Left lung (tissue), 10 donors: ENCODE data around the gene PCYOX1L. TPM values are rescaled to one million over a fixed set of nuclear protein-coding genes. Genes with fewer than 3 reads are reported as not detected.

Source experiments
- ATAC-seq: fragments of 200-7000 bp; cut with Tn5 transposase; one replicate; pipeline ENCODE4 v1.9.1; 2020; ENCODE audit warnings: moderate library complexity
- DNase-seq, 4 donors: peaks; one replicate each; pipeline ENCODE4 v3.0.0-alpha.2; 2013 to 2020
- H3K27ac ChIP-seq, 2 donors: fragments of 200-600 bp; sonication (generic) in 1 of 2; one replicate each; pipeline versions ENCODE4 v1.5.0 to v1.8.0; 2020 to 2021
- H3K27me3 ChIP-seq, 2 donors: fragments of 200-600 bp; sonication (generic) in 1 of 2; one replicate each; pipeline versions ENCODE4 v1.5.0 to v1.8.0; 2020 to 2021
- H3K36me3 ChIP-seq, 2 donors: fragments of 200-600 bp; sonication (generic) in 1 of 2; one replicate each; pipeline versions ENCODE4 v1.5.0 to v1.8.0; 2020 to 2021
- H3K4me1 ChIP-seq, 2 donors: fragments of 200-600 bp; one replicate each; pipeline ENCODE4 v1.8.0; 2021
- H3K4me3 ChIP-seq, 2 donors: fragments of 200-600 bp; sonication (generic) in 1 of 2; one replicate each; pipeline versions ENCODE4 v1.5.0 to v1.8.0; 2020 to 2021; ENCODE audit warnings: mild to moderate bottlenecking in 1 of 2
- H3K9me3 ChIP-seq, 2 donors: fragments of 200-600 bp; sonication (generic) in 1 of 2; one replicate each; pipeline versions ENCODE4 v1.5.0 to v1.8.0; 2020 to 2021
- intact Hi-C, 2 donors: fragments of 100-400 bp; cut with DNase I; formaldehyde crosslinking; loops; one replicate each; pipeline versions ENCODE4 v1.11.2 to v1.14.2; 2022
- polyA plus RNA-seq, 6 donors: library from polyadenylated mRNA; unstranded; fragments of 120-200 nt; gene quantifications; one replicate each; pipeline ENCODE4 v1.2.1, GENCODE V29; 2013; ENCODE audit not compliant: insufficient read length in 6 of 6
- total RNA-seq, 2 donors: library from RNA; stranded (reverse); fragmentation: NEBNext Ultra II Directional; extraction: Animal tissue kit (Norgen Biotek cat#: 25700); gene quantifications; one replicate each; pipeline ENCODE4 v1.2.1, GENCODE V29; 2021
- TF ChIP-seq, protein P1 (sequence below), 2 donors: fragments of 200-600 bp; sonication (generic) in 1 of 2; IDR thresholded peaks; one replicate each; pipeline versions ENCODE4 v1.5.0 to v1.8.0; 2021; ENCODE audit warnings: antibody characterized with exemption in 2 of 2
- donor health status: DM: no; HTN: yes; CAD: no.
- donor health status: DM: no; HTN: no; CAD: no.

Gene PCYOX1L
- total and polyA plus RNA-seq, 8 donors, result 9.0 to 17.9 (median 15.8) TPM

DNA sequence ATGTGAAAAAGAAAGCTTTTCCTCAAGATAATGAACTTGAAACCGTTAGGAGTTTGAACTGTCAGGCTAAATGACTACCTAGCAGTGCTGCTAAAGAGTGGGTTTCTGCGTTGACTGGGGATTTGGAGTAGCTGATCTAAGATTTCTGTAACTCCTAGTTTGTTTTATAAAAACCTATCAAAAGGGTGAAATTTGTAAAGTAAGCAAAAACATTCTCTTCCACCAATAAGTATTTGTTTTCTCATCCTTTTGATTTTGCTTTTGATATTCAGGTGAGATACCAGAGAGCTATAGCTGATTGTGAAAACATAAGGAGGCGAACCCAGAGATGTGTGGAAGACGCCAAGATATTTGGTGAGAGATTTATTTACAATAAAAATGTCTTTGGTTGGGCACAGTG lies 8.5 kb upstream of the PCYOX1L start:
- TF ChIP-seq, protein P1, sequence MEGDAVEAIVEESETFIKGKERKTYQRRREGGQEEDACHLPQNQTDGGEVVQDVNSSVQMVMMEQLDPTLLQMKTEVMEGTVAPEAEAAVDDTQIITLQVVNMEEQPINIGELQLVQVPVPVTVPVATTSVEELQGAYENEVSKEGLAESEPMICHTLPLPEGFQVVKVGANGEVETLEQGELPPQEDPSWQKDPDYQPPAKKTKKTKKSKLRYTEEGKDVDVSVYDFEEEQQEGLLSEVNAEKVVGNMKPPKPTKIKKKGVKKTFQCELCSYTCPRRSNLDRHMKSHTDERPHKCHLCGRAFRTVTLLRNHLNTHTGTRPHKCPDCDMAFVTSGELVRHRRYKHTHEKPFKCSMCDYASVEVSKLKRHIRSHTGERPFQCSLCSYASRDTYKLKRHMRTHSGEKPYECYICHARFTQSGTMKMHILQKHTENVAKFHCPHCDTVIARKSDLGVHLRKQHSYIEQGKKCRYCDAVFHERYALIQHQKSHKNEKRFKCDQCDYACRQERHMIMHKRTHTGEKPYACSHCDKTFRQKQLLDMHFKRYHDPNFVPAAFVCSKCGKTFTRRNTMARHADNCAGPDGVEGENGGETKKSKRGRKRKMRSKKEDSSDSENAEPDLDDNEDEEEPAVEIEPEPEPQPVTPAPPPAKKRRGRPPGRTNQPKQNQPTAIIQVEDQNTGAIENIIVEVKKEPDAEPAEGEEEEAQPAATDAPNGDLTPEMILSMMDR (IDR thresholded peaks at IDR 0.05), result no peak
- no peak for ATAC-seq
- DNase-seq, result no peak
- no peaks in the 10 kb centered on the region for H3K9me3 ChIP-seq
- peaks cover 0 to 44% of the 10 kb centered on the region in 2 donors for H3K4me1 ChIP-seq
- peaks cover 0 to 65% of the 10 kb centered on the region in 2 donors for H3K36me3 ChIP-seq
- H3K27me3 ChIP-seq, result no peaks in the 10 kb centered on the region
- no peak overlapping the region for H3K4me3 ChIP-seq
- peak overlapping the region in 1 of 2 donors; percentile 39 for H3K27ac ChIP-seq
- intact Hi-C loops, result no loop called here

DNA sequence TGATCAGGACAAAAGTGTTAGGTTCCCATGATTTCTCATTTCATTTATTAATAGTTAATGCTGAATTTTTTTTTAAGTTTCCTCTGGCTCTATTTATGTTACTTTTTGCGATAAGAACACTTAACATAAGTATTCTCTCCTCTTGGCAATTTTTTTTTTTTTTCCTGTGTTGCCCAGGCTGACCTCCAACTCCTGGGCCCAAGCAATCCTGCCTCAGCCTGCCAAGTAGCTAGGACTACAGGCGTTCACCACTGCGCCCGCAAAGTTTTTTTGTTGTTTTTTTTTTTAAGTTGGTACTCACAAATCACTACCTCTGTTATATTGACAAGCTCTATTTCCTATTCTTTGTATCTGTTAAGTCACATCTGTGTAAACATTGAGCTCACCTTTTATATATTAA lies 5.7 kb upstream of the PCYOX1L start:
- H3K27ac ChIP-seq, result no peak overlapping the region
- no peaks in the 10 kb centered on the region for H3K27me3 ChIP-seq
- H3K36me3 ChIP-seq, result peaks cover 0 to 80% of the 10 kb centered on the region in 2 donors
- peak; percentile 61 for ATAC-seq
- TF ChIP-seq, protein P1 (IDR thresholded peaks at IDR 0.05), result no peak
- no peak for DNase-seq
- intact Hi-C loops, result no loop called here
- peaks cover 0 to 24% of the 10 kb centered on the region in 2 donors for H3K4me1 ChIP-seq
- no peaks in the 10 kb centered on the region for H3K9me3 ChIP-seq
- no peak overlapping the region for H3K4me3 ChIP-seq

DNA sequence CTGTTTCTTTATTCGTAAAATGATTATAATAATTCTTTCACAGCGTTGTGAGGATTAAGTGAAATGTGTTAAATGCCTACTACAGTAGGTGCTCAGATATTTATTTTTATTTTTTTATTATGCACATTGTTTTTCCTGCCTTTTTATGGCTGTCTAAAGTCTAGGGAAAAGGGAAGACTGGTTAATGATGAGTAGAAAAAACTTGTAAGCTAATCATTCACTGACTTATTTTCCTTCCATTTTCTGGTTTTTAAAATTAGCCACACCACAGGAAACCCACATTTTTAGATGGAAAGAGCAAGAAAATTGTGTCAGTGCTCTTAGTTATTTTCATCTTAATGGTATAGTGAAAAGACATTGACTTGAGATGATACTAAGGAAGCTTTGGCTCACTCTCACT lies 3.9 kb upstream of the PCYOX1L start:
- no peak overlapping the region for H3K4me3 ChIP-seq
- no peak overlapping the region for H3K27ac ChIP-seq
- TF ChIP-seq, protein P1 (IDR thresholded peaks at IDR 0.05), result no peak
- no peaks in the 10 kb centered on the region for H3K27me3 ChIP-seq
- peaks cover 0 to 70% of the 10 kb centered on the region in 2 donors for H3K36me3 ChIP-seq
- H3K9me3 ChIP-seq, result no peaks in the 10 kb centered on the region
- DNase-seq (no peak), ATAC-seq (no peak)
- H3K4me1 ChIP-seq, result peaks cover 3 to 19% of the 10 kb centered on the region in 2 donors
- intact Hi-C loops, result no loop called here

DNA sequence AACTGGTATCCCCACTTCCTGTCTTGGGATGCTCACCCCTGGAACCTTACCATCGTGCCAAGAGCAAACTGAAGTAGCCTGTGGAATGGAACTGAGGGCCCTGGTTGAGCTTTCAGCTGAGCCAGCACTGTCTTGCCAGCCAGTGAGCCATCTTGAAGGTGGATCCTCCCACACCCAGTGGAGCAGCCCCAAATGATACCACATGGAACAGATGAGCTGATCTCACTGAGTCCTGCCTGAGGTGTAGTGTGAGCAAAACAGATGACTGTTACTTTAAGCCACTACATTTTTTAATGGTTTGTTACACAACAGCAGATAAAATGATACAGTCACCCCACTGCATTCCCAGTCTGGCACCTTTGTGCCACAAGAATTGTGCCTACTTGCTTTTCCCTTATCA lies 2.2 kb upstream of the PCYOX1L start:
- no peak overlapping the region for H3K27ac ChIP-seq
- no peaks in the 10 kb centered on the region for H3K9me3 ChIP-seq
- no peaks in the 10 kb centered on the region for H3K27me3 ChIP-seq
- ATAC-seq (no peak), DNase-seq (no peak)
- TF ChIP-seq, protein P1 (IDR thresholded peaks at IDR 0.05), result no peak
- H3K4me3 ChIP-seq, result no peak overlapping the region
- intact Hi-C loops, result no loop called here
- peaks cover 0 to 53% of the 10 kb centered on the region in 2 donors for H3K36me3 ChIP-seq
- H3K4me1 ChIP-seq, result peaks cover 3 to 31% of the 10 kb centered on the region in 2 donors

DNA sequence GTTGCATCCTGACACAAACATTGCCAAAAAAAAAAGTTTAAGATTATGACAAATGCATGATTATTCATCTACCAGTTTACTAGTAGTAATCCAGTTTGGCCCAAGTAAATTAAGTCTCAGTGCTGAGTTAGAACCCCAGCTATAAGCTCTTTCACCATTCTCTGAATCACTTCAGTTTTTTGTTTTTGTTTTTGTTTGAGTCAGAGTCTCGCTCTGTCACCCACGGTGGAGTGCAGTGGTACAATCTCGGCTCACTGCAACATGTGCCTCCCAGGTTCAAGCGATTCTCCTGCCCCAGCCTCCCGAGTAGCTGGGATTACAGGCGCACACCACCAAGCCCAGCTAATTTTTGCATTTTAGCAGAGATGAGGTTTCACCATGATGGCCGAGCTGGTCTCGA lies 1.5 kb upstream of the PCYOX1L start:
- Histone ChIP-seq H3K9me3 (no peaks in the 10 kb centered on the region), H3K36me3 (peaks cover 0 to 45% of the 10 kb centered on the region in 2 donors), H3K27me3 (no peaks in the 10 kb centered on the region), H3K27ac (no peak overlapping the region), H3K4me3 (no peak overlapping the region), H3K4me1 (peaks cover 3 to 32% of the 10 kb centered on the region in 2 donors)
- DNase-seq (no peak), ATAC-seq (no peak)
- TF ChIP-seq, protein P1 (IDR thresholded peaks at IDR 0.05), result no peak
- intact Hi-C loops, result no loop called here
